Lung (tissue), 12 donors: Measurements from ENCODE around the gene BDH1. TPM values are rescaled to one million over a fixed set of nuclear protein-coding genes. Genes with fewer than 3 reads are reported as not detected.

Experiments
- ATAC-seq: fragments of 200-7000 bp; cut with Tn5 transposase; one replicate; pipeline ENCODE4 v1.9.1; 2020; ENCODE audit warnings: moderate number of reproducible peaks; ENCODE audit not compliant: insufficient read depth, low FRiP score
- DNase-seq, 3 donors: peaks; one replicate each; pipeline ENCODE4 v3.0.0-alpha.2; 2013 to 2017
- H3K27ac ChIP-seq, 2 donors: one replicate each; pipeline ENCODE4 v1.5.1; 2013; ENCODE audit warnings: mild to moderate bottlenecking in 2 of 2, moderate library complexity in 2 of 2, control low read depth in 1 of 2, inconsistent platforms in 1 of 2, low read depth in 1 of 2, low read length in 1 of 2
- H3K27me3 ChIP-seq, 3 donors: one replicate each; pipeline ENCODE4 v1.5.1; 2013; ENCODE audit warnings: low read length in 2 of 3; ENCODE audit not compliant: control insufficient read depth in 3 of 3, insufficient read depth in 3 of 3
- H3K36me3 ChIP-seq, 4 donors: one replicate each; pipeline ENCODE4 v1.5.1; 2013; ENCODE audit warnings: low read length in 4 of 4, mild to moderate bottlenecking in 1 of 4, moderate library complexity in 1 of 4; ENCODE audit not compliant: control insufficient read depth in 4 of 4, insufficient read depth in 4 of 4
- H3K4me1 ChIP-seq, 5 donors: one replicate each; pipeline ENCODE4 v1.5.1; 2013; ENCODE audit warnings: low read length in 5 of 5, mild to moderate bottlenecking in 2 of 5, moderate library complexity in 1 of 5; ENCODE audit not compliant: control insufficient read depth in 5 of 5, insufficient read depth in 5 of 5
- H3K4me3 ChIP-seq: one replicate; pipeline ENCODE4 v1.5.1; 2013; ENCODE audit warnings: mild to moderate bottlenecking, control low read depth, moderate library complexity
- H3K9ac ChIP-seq, 2 donors: one replicate each; pipeline ENCODE4 v1.5.1; 2013; ENCODE audit warnings: low read length in 2 of 2, control low read depth in 1 of 2; ENCODE audit not compliant: insufficient read depth in 1 of 2
- H3K9me3 ChIP-seq, 4 donors: one replicate each; pipeline ENCODE4 v1.5.1; 2013; ENCODE audit warnings: low read length in 3 of 4, mild to moderate bottlenecking in 1 of 4, moderate library complexity in 1 of 4; ENCODE audit not compliant: control insufficient read depth in 4 of 4, insufficient read depth in 3 of 4
- CTCF ChIP-seq: IDR thresholded peaks from 2 replicates; pipeline ENCODE4 v1.5.1; 2012; ENCODE audit warnings: mild to moderate bottlenecking; ENCODE audit errors: control extremely low read depth, extremely low read depth
- WGBS, 2 donors: extraction: QIAGEN DNeasy Blood & Tissue Kit; methylation state at CpG; one replicate each; pipeline ENCODE4 v1.1.7; 2013; 5-methylcytosine and 5-hydroxymethylcytosine counted together
- polyA plus RNA-seq, 2 donors: library from polyadenylated mRNA; stranded (reverse); fragments of 200-250 nt; gene quantifications; one replicate each; pipeline ENCODE4 v1.2.1, GENCODE V29; 2013
- total RNA-seq, 2 donors: library from RNA; depleted of rRNA in 1 of 2; stranded (reverse); fragments of >200 nt in 1 of 2; gene quantifications; one replicate each; pipeline ENCODE4 v1.2.1, GENCODE V29; 2014 to 2021
- donor health status: control.
- donor health status: control.
- donor health status: Bipolar disorder and iron deficiency.
- donor health status: healthy.
- donor health status: DM: yes; HTN: yes; CAD: no.

The BDH1 gene
- total and polyA plus RNA-seq, 4 donors, result 14.3 to 32.8 (median 17.0) TPM

DNA sequence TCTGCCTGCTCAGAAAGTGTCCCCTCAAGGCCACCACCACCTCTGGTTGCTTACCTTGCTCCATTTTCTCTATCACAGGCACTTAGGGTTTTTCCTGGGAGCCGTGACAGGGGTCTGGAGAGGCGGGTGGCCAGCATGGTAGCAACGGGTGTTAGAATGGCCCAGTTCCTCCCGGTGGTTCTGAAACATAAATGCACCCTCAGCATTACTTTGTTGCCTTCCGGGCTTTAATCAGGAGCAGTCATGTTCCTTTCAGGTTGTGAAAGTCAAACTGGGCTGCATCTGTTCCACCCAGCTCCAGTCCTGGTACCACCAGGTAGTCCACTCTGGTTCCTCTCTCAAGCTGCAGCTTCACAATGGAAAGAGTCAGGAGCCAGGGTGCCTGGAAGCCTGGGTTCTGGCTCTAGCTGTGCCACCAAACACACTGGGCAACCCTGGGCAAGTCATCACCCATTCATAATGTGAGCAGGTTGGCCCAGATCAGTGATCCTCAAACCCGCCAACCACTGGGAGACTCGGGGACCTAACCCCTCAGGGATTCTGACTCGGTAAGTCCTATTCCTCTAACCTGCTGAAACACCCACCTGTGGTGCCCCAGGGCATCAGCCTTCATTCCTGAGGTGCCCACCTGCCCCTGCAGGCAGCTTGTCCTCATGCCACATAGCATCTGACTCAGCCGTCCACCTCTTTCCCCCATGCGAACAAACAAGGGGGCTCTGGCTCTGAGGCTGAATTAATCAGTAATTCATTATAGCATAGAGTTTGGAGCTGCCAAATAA, 9.3 kb downstream of the BDH1 start:
- DNase-seq, result no peak
- WGBS, 2 donors, result 94% methylated on average over 10 of the region's 10 CpGs
- Histone ChIP-seq H3K27me3 (no peaks in the 10 kb centered on the region), H3K4me3 (no peak overlapping the region), H3K27ac (no peak overlapping the region), H3K9me3 (no peaks in the 10 kb centered on the region), H3K36me3 (no peaks in the 10 kb centered on the region), H3K4me1 (peaks cover 0 to 10% (median 2%) of the 10 kb centered on the region in 5 donors), H3K9ac (no peak overlapping the region)
- ATAC-seq, result no peak
- TF ChIP-seq CTCF, result no peak

DNA sequence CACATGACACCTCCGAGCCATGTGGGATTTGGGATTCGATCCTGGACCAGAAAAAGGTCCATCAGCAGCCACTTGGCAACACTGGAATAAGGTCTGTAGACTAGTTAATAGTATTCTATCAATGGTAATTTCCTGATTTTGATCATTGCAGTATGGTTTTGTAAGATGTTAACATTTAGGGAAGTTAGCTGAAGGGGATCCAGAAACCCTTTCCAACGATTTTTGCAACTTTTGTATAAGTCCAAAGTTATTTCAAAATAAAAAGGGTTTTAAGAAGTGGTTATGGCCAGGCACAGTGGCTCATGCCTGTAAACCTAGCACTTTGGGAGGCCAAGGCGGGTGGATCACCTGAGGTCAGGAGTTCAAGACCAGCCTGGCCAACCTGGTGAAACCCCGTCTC, 10.2 kb downstream of the BDH1 start:
- Histone ChIP-seq H3K9ac (no peak overlapping the region), H3K4me1 (peaks cover 0 to 17% (median 4%) of the 10 kb centered on the region in 5 donors), H3K9me3 (no peaks in the 10 kb centered on the region), H3K4me3 (no peak overlapping the region), H3K36me3 (no peaks in the 10 kb centered on the region), H3K27ac (no peak overlapping the region), H3K27me3 (no peaks in the 10 kb centered on the region)
- ATAC-seq (no peak), DNase-seq (no peak)
- WGBS, 2 donors, result 37 to 78% methylated on average over 5 of the region's 5 CpGs
- no peak for TF ChIP-seq CTCF

GRCh38 chr3:197545101-197545500, 10.7 kb downstream of the BDH1 start:
- Histone ChIP-seq H3K4me3 (no peak overlapping the region), H3K27me3 (no peaks in the 10 kb centered on the region), H3K9ac (no peak overlapping the region), H3K4me1 (peaks cover 0 to 17% (median 4%) of the 10 kb centered on the region in 5 donors), H3K27ac (no peak overlapping the region), H3K36me3 (no peaks in the 10 kb centered on the region), H3K9me3 (no peaks in the 10 kb centered on the region)
- TF ChIP-seq CTCF, result no peak
- ATAC-seq (no peak), DNase-seq (no peak)
- 52 to 79% methylated on average over 9 of the region's 9 CpGs for WGBS, 2 donors
